ENCODE data around the gene PRKAG2.

DNA sequence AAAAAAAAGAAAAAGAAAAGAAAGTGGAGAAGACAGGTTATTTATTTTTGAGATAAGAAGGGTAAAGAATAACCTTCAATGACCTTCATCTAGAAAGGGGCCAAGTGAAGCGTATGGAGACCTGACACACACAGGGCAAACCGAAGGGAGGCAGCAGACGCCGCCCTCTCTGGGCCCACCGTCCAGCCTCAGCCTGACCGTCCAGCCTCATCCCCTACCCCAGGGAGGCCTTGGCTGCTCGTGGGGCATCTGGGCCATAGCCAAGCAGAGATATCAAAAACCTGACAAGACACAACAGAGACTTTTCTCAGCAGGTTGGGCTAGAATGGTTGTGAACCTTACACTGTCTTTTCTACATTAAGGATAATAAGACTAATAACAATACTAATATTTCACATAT is 10.9 kb downstream of the PRKAG2 start:
- TF ChIP-seq, protein P1, sequence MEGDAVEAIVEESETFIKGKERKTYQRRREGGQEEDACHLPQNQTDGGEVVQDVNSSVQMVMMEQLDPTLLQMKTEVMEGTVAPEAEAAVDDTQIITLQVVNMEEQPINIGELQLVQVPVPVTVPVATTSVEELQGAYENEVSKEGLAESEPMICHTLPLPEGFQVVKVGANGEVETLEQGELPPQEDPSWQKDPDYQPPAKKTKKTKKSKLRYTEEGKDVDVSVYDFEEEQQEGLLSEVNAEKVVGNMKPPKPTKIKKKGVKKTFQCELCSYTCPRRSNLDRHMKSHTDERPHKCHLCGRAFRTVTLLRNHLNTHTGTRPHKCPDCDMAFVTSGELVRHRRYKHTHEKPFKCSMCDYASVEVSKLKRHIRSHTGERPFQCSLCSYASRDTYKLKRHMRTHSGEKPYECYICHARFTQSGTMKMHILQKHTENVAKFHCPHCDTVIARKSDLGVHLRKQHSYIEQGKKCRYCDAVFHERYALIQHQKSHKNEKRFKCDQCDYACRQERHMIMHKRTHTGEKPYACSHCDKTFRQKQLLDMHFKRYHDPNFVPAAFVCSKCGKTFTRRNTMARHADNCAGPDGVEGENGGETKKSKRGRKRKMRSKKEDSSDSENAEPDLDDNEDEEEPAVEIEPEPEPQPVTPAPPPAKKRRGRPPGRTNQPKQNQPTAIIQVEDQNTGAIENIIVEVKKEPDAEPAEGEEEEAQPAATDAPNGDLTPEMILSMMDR (IDR thresholded peaks at IDR 0.05), result no peak
- no peak for TF ChIP-seq POLR2A (IDR thresholded peaks at IDR 0.05)

Measured in lower leg skin (tissue), 3 donors.